CD4-positive, alpha-beta T cell treated with Interleukin-6 at 100 ng/mL for 8 hours (primary cell): ENCODE measurements around the gene ANGEL1.

Experiments
- DNase-seq: peaks from one replicate; pipeline ENCODE4 v3.0.0-alpha.2; 2020; ENCODE audit warnings: mixed read lengths, low spot score

Gene ANGEL1

GRCh38 chr14:76778546-76779215 lies 34.0 kb downstream of the ANGEL1 start:
- DNase-seq: no peak

GRCh38 chr14:76777721-76778120 lies 35.0 kb downstream of the ANGEL1 start:
- no peak for DNase-seq

- no peak for DNase-seq
Measured at GRCh38 chr14:76776428-76777251, 36.0 kb downstream of the ANGEL1 start.

GRCh38 chr14:76775695-76776427 lies 36.8 kb downstream of the ANGEL1 start:
- no peak for DNase-seq

DNA sequence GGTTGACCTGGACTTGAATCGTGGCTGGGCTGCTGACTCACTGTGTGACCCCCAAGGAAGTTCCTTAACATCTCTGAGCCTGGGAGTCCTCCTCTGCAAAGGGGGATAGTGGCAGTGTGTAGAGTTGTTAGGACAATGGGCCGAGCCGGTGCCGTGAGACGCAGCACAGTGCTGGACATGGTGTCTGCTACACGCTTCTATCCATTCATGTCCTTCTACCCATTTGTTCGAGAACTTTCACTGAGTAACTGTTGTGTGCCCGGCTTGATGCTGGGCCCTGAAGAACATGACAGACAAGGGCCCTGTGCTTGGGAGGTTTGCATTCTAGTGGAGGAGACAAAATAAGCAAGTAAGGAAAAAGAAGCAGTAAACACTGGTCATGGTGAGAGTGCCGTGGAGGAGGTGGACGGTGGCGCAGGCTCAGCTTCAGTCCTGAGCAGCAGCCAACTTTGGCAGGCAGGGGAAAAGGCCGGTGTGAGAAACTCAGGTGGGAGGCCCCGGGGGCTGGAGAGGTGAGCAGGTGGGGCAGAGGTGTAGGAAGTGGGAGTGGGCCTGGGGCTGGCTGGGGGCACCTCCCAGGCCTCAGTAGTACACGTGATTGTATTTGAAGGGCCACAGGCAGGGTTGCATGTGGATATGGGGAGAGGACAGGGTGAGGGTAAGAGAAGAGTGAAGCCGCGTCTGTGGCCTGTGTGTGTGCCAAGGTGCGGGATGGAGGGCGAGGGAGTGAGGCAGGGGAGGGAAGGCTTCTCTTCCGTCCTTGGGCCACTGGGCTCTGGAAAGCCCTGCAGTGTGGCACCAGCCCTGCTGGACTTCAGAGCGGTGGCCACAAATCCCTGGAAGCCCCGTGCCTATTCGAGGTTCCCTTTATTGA lies 37.6 kb downstream of the ANGEL1 start:
- DNase-seq: no peak

GRCh38 chr14:76773956-76774820 lies 38.5 kb downstream of the ANGEL1 start:
- DNase-seq: no peak

GRCh38 chr14:76773188-76773885 lies 39.3 kb downstream of the ANGEL1 start:
- DNase-seq: no peak

- DNase-seq: no peak
Measured at GRCh38 chr14:76772300-76773187, 40.1 kb downstream of the ANGEL1 start.

GRCh38 chr14:76771437-76771980 lies 41.2 kb downstream of the ANGEL1 start:
- DNase-seq: no peak

- no peak for DNase-seq
Measured at GRCh38 chr14:76770521-76771436, 41.9 kb downstream of the ANGEL1 start.

DNA sequence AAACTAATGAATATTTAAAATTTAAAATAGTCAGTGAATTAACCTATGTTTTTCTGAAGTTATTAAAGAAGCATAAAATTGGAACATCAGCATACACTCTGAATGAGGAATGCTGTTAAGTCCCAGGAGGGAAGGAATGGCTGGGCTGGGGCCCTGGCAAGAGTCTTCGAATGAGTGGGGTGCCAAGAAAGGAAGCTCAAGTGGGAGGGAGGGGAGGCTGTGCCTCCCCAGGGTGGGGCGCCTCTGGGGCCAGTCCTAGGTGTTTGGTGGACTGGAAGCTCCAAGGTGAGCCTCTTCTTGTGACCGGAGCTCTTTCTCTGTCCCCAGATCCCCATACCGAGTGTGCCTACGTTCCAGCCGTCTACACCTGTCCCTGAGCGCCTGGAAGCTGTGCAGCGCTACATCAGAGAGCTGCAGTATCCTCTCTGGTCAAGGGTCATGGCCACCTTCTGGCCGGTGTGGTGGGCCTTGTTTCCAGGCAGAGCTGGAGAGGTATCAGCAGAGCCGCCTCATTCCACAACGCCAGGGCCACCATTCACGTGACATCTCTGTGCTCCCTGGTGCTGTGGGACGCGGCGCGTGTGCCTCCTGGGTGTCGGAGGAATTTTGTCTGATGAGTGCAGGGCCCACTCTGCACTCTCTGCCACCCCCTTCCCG lies 42.9 kb downstream of the ANGEL1 start:
- DNase-seq: no peak

DNA sequence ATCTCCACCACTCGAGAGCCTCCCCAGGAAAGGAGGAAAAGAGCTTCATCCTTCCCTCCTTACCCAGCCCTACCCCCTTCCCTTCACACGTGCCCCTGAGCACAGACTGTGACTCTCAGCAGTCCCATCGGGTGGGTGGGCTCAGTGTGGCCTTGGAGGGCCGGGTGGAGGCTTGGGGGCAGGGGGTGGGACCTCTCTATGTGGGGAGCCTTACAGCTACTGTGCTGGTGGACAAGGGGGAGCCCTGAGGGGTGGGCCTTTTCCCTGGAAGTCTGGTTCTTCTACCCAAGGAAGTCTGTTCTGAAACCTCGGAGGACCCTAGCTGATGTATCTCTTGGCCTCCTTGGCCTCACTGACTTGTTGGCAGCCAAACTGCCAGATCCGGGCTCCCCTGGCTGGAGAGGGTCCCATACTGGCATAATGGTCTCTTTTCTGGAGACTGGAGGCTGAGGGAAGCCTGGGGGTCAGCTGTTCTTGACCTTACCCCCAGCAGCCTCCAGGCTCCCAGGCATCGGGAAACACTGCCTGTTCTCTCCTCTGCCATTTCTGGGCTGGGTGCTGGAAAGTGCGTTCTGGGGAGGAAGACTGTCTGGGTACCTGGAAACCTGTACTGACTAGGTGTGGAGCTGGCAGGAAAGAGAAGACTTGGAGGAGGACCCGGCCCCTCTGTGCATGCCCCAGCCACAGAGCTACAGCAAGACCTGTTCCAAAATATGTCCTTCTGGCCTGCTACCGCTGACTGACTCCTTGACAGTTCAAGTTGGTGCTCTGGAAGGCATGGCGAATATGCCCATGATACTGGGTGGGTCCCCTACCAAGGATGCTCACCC lies 43.8 kb downstream of the ANGEL1 start:
- no peak for DNase-seq

GRCh38 chr14:76767681-76768656 lies 44.7 kb downstream of the ANGEL1 start:
- peak; percentile 68 for DNase-seq

GRCh38 chr14:76765461-76765931 lies 47.2 kb downstream of the ANGEL1 start:
- DNase-seq: no peak
